GM21526 (cell line): ENCODE measurements around the gene DPP6.
"Not testable (repeated sequence)": the region's sequence is repeated elsewhere in the genome, so short reads cannot be mapped to it uniquely, and the experiment has no call there.

ENCODE experiments used
- ATAC-seq: cut with Tn5 transposase; IDR thresholded peaks from one replicate; pipeline ENCODE4 v1.9.1; 2021; ENCODE audit warnings: moderate library complexity; ENCODE audit not compliant: unreplicated experiment, low FRiP score

DPP6 gene

GRCh38 chr7:154145922-154146706, 93.9 kb downstream of the DPP6 start:
- not testable (repeated sequence) for ATAC-seq

- not testable (repeated sequence) for ATAC-seq
Measured at GRCh38 chr7:154146707-154147038, 94.5 kb downstream of the DPP6 start.

- not testable (repeated sequence) for ATAC-seq
Measured at GRCh38 chr7:154148791-154149516, 96.8 kb downstream of the DPP6 start.

- ATAC-seq = not testable (repeated sequence)
Measured at GRCh38 chr7:154150656-154151055, 98.5 kb downstream of the DPP6 start.

GRCh38 chr7:154151306-154151705, 99.1 kb downstream of the DPP6 start:
- not testable (repeated sequence) for ATAC-seq

GRCh38 chr7:154155928-154156327, 103.7 kb downstream of the DPP6 start:
- ATAC-seq = not testable (repeated sequence)

- ATAC-seq = not testable (repeated sequence)
Measured at GRCh38 chr7:154162921-154163320, 110.7 kb downstream of the DPP6 start.

- ATAC-seq = not testable (repeated sequence)
Measured at GRCh38 chr7:154163642-154164041, 111.4 kb downstream of the DPP6 start.

GRCh38 chr7:154167051-154167450, 114.9 kb downstream of the DPP6 start:
- no peak for ATAC-seq

GRCh38 chr7:154167807-154168206, 115.6 kb downstream of the DPP6 start:
- no peak for ATAC-seq

GRCh38 chr7:154171422-154171821, 119.2 kb downstream of the DPP6 start:
- no peak for ATAC-seq

- ATAC-seq = no peak
Measured at GRCh38 chr7:154172236-154172635, 120.0 kb downstream of the DPP6 start.

- no peak for ATAC-seq
Measured at GRCh38 chr7:154177584-154177983, 125.4 kb downstream of the DPP6 start.

- no peak for ATAC-seq
Measured at GRCh38 chr7:154178895-154179294, 126.7 kb downstream of the DPP6 start.

- no peak for ATAC-seq
Measured at GRCh38 chr7:154183482-154183881, 131.3 kb downstream of the DPP6 start.

GRCh38 chr7:154183946-154184345, 131.7 kb downstream of the DPP6 start:
- no peak for ATAC-seq

GRCh38 chr7:154186811-154187210, 134.6 kb downstream of the DPP6 start:
- ATAC-seq = no peak

GRCh38 chr7:154188330-154188729, 136.1 kb downstream of the DPP6 start:
- ATAC-seq = no peak

GRCh38 chr7:154195266-154195665, 143.1 kb downstream of the DPP6 start:
- no peak for ATAC-seq

GRCh38 chr7:154198481-154198880, 146.3 kb downstream of the DPP6 start:
- ATAC-seq = no peak

- no peak for ATAC-seq
Measured at GRCh38 chr7:154200241-154200640, 148.0 kb downstream of the DPP6 start.

- ATAC-seq = no peak
Measured at GRCh38 chr7:154202002-154202401, 149.8 kb downstream of the DPP6 start.
